Lung (tissue), 12 donors: ENCODE data around the gene ARMC8. TPM values are rescaled to one million over a fixed set of nuclear protein-coding genes. Genes with fewer than 3 reads are reported as not detected.

Experiments used
- ATAC-seq: fragments of 200-7000 bp; cut with Tn5 transposase; one replicate; pipeline ENCODE4 v1.9.1; 2020; ENCODE audit warnings: moderate number of reproducible peaks; ENCODE audit not compliant: insufficient read depth, low FRiP score
- DNase-seq, 3 donors: peaks; one replicate each; pipeline ENCODE4 v3.0.0-alpha.2; 2013 to 2017
- H3K27ac ChIP-seq, 2 donors: one replicate each; pipeline ENCODE4 v1.5.1; 2013; ENCODE audit warnings: mild to moderate bottlenecking in 2 of 2, moderate library complexity in 2 of 2, control low read depth in 1 of 2, inconsistent platforms in 1 of 2, low read depth in 1 of 2, low read length in 1 of 2
- H3K27me3 ChIP-seq, 3 donors: one replicate each; pipeline ENCODE4 v1.5.1; 2013; ENCODE audit warnings: low read length in 2 of 3; ENCODE audit not compliant: control insufficient read depth in 3 of 3, insufficient read depth in 3 of 3
- H3K36me3 ChIP-seq, 4 donors: one replicate each; pipeline ENCODE4 v1.5.1; 2013; ENCODE audit warnings: low read length in 4 of 4, mild to moderate bottlenecking in 1 of 4, moderate library complexity in 1 of 4; ENCODE audit not compliant: control insufficient read depth in 4 of 4, insufficient read depth in 4 of 4
- H3K4me1 ChIP-seq, 5 donors: one replicate each; pipeline ENCODE4 v1.5.1; 2013; ENCODE audit warnings: low read length in 5 of 5, mild to moderate bottlenecking in 2 of 5, moderate library complexity in 1 of 5; ENCODE audit not compliant: control insufficient read depth in 5 of 5, insufficient read depth in 5 of 5
- H3K4me3 ChIP-seq: one replicate; pipeline ENCODE4 v1.5.1; 2013; ENCODE audit warnings: mild to moderate bottlenecking, control low read depth, moderate library complexity
- H3K9ac ChIP-seq, 2 donors: one replicate each; pipeline ENCODE4 v1.5.1; 2013; ENCODE audit warnings: low read length in 2 of 2, control low read depth in 1 of 2; ENCODE audit not compliant: insufficient read depth in 1 of 2
- H3K9me3 ChIP-seq, 4 donors: one replicate each; pipeline ENCODE4 v1.5.1; 2013; ENCODE audit warnings: low read length in 3 of 4, mild to moderate bottlenecking in 1 of 4, moderate library complexity in 1 of 4; ENCODE audit not compliant: control insufficient read depth in 4 of 4, insufficient read depth in 3 of 4
- CTCF ChIP-seq: IDR thresholded peaks from 2 replicates; pipeline ENCODE4 v1.5.1; 2012; ENCODE audit warnings: mild to moderate bottlenecking; ENCODE audit errors: control extremely low read depth, extremely low read depth
- WGBS, 2 donors: extraction: QIAGEN DNeasy Blood & Tissue Kit; methylation state at CpG; one replicate each; pipeline ENCODE4 v1.1.7; 2013; 5-methylcytosine and 5-hydroxymethylcytosine counted together
- polyA plus RNA-seq, 2 donors: library from polyadenylated mRNA; stranded (reverse); fragments of 200-250 nt; gene quantifications; one replicate each; pipeline ENCODE4 v1.2.1, GENCODE V29; 2013
- total RNA-seq, 2 donors: library from RNA; depleted of rRNA in 1 of 2; stranded (reverse); fragments of >200 nt in 1 of 2; gene quantifications; one replicate each; pipeline ENCODE4 v1.2.1, GENCODE V29; 2014 to 2021
- donor health status: control.
- donor health status: control.
- donor health status: Bipolar disorder and iron deficiency.
- donor health status: healthy.
- donor health status: DM: yes; HTN: yes; CAD: no.

ARMC8 gene
- total and polyA plus RNA-seq, 4 donors, result 14.2 to 68.8 (median 37.9) TPM

- H3K4me3 ChIP-seq, result no peak overlapping the region
- no peaks in the 10 kb centered on the region for H3K27me3 ChIP-seq
- no peak overlapping the region for H3K9ac ChIP-seq
- no peak for DNase-seq
- H3K36me3 ChIP-seq, result peaks cover 4 to 29% (median 20%) of the 10 kb centered on the region in 4 donors
- no peaks in the 10 kb centered on the region for H3K4me1 ChIP-seq
- ATAC-seq, result no peak
- WGBS, 2 donors, result 93 to 94% methylated on average over 6 of the region's 6 CpGs
- no peak for TF ChIP-seq CTCF
- H3K9me3 ChIP-seq, result no peaks in the 10 kb centered on the region
- H3K27ac ChIP-seq, result no peak overlapping the region
Observed at GRCh38 chr3:138238711-138239110, 51.6 kb downstream of the ARMC8 start.

- no peaks in the 10 kb centered on the region for H3K9me3 ChIP-seq
- ATAC-seq (no peak), DNase-seq (no peak)
- H3K4me3 ChIP-seq, result no peak overlapping the region
- no peak overlapping the region for H3K9ac ChIP-seq
- TF ChIP-seq CTCF, result no peak
- no peaks in the 10 kb centered on the region for H3K4me1 ChIP-seq
- H3K36me3 ChIP-seq, result peaks cover 5 to 34% (median 30%) of the 10 kb centered on the region in 4 donors
- WGBS, 2 donors, result 86 to 94% methylated on average over 1 of the region's 1 CpG
- no peaks in the 10 kb centered on the region for H3K27me3 ChIP-seq
- H3K27ac ChIP-seq, result no peak overlapping the region
Observed at GRCh38 chr3:138241061-138241460, 54.0 kb downstream of the ARMC8 start.

- no peaks in the 10 kb centered on the region for H3K9me3 ChIP-seq
- 95 to 98% methylated on average over 2 of the region's 2 CpGs for WGBS, 2 donors
- no peak overlapping the region for H3K4me3 ChIP-seq
- peaks cover 4 to 29% (median 26%) of the 10 kb centered on the region in 4 donors for H3K36me3 ChIP-seq
- H3K27me3 ChIP-seq, result no peaks in the 10 kb centered on the region
- H3K27ac ChIP-seq, result no peak overlapping the region
- ATAC-seq (no peak), DNase-seq (no peak)
- no peak for TF ChIP-seq CTCF
- H3K9ac ChIP-seq, result no peak overlapping the region
- no peaks in the 10 kb centered on the region for H3K4me1 ChIP-seq
Observed at GRCh38 chr3:138241676-138242075, 54.6 kb downstream of the ARMC8 start.

GRCh38 chr3:138242466-138242865, 55.4 kb downstream of the ARMC8 start:
- H3K36me3 ChIP-seq, result peaks cover 4 to 28% (median 23%) of the 10 kb centered on the region in 4 donors
- WGBS, 2 donors, result 98% methylated on average over 1 of the region's 1 CpG

More at GRCh38 chr3:138242466-138242865, 55.4 kb downstream of the ARMC8 start:
- no peaks in the 10 kb centered on the region for H3K9me3 ChIP-seq
- no peak for TF ChIP-seq CTCF
- H3K27ac ChIP-seq, result no peak overlapping the region
- H3K4me1 ChIP-seq, result no peaks in the 10 kb centered on the region
- ATAC-seq, result no peak
- no peak overlapping the region for H3K4me3 ChIP-seq
- H3K9ac ChIP-seq, result no peak overlapping the region
- no peak for DNase-seq
- no peaks in the 10 kb centered on the region for H3K27me3 ChIP-seq
